Keratinocyte (primary cell): ENCODE measurements around the gene SCNN1A. TPM values are rescaled to one million over a fixed set of nuclear protein-coding genes. Genes with fewer than 3 reads are reported as not detected.

Experiments used
- DNase-seq: peaks from one replicate; pipeline ENCODE4 v3.0.0-alpha.2; 2011; ENCODE audit warnings: low read depth, missing footprints, low spot score
- FAIRE-seq: peaks from 2 replicates; lab custom pipeline; 2011; peaks lifted over from hg19 to GRCh38; lab: Jason Lieb, UNC
- H2AFZ ChIP-seq: 2 replicates; pipeline ENCODE4 v1.6.0; 2012; ENCODE audit warnings: low read length, control low read depth, inconsistent platforms; ENCODE audit not compliant: control insufficient read depth
- H3K27ac ChIP-seq: 2 replicates; pipeline ENCODE4 v1.5.1; 2011; ENCODE audit warnings: low read length; ENCODE audit not compliant: control insufficient read depth, insufficient read depth
- H3K27me3 ChIP-seq: 3 replicates; pipeline ENCODE4 v1.6.0; 2011; ENCODE audit warnings: low read length; ENCODE audit not compliant: control insufficient read depth, insufficient read depth; ENCODE audit errors: extremely low read depth
- H3K36me3 ChIP-seq, 2 experiments: 2 replicates in 1 of 2; 3 replicates in 1 of 2; pipeline ENCODE4 v1.5.1; 2011; ENCODE audit warnings: low read length in 2 of 2, mild to moderate bottlenecking in 1 of 2; ENCODE audit not compliant: control insufficient read depth in 2 of 2, insufficient read depth in 2 of 2; ENCODE audit errors: extremely low read depth in 1 of 2
- H3K4me1 ChIP-seq: 3 replicates; pipeline ENCODE4 v1.5.1; 2011; ENCODE audit warnings: low read length; ENCODE audit not compliant: control insufficient read depth, insufficient read depth; ENCODE audit errors: extremely low read depth
- H3K4me2 ChIP-seq: 3 replicates; pipeline ENCODE4 v1.6.0; 2011; ENCODE audit warnings: low read depth, low read length; ENCODE audit not compliant: control insufficient read depth, insufficient read depth; ENCODE audit errors: extremely low read depth
- H3K4me3 ChIP-seq, 3 experiments: fragments of 200-600 bp in 1 of 3; sonication (generic) in 1 of 3; 2 replicates in 2 of 3; 3 replicates in 1 of 3; pipeline ENCODE4 v1.5.1; 2011 to 2016; ENCODE audit warnings: low read length in 3 of 3, mild to moderate bottlenecking in 3 of 3, control low read depth in 2 of 3, inconsistent platforms in 1 of 3, low read depth in 1 of 3, mixed read lengths in 1 of 3, mixed run types in 1 of 3, moderate library complexity in 1 of 3; ENCODE audit not compliant: control insufficient read depth in 2 of 3, insufficient read depth in 2 of 3; ENCODE audit errors: extremely low read depth in 1 of 3
- H3K79me2 ChIP-seq: 2 replicates; pipeline ENCODE4 v1.6.0; 2012; ENCODE audit warnings: low read length; ENCODE audit not compliant: control insufficient read depth, insufficient read depth
- H3K9ac ChIP-seq: 3 replicates; pipeline ENCODE4 v1.6.0; 2011; ENCODE audit warnings: low read length; ENCODE audit not compliant: control insufficient read depth, insufficient read depth; ENCODE audit errors: extremely low read depth
- H3K9me1 ChIP-seq: 3 replicates; pipeline ENCODE4 v1.6.0; 2011; ENCODE audit warnings: low read length; ENCODE audit not compliant: control insufficient read depth, insufficient read depth; ENCODE audit errors: extremely low read depth
- H3K9me3 ChIP-seq: 2 replicates; pipeline ENCODE4 v1.5.1; 2012; ENCODE audit warnings: low read depth, low read length; ENCODE audit not compliant: control insufficient read depth
- H4K20me1 ChIP-seq: 3 replicates; pipeline ENCODE4 v1.6.0; 2011; ENCODE audit warnings: low read length; ENCODE audit not compliant: control insufficient read depth, insufficient read depth; ENCODE audit errors: extremely low read depth
- EZH2 ChIP-seq: IDR thresholded peaks from one replicate; pipeline ENCODE4 v1.6.1; 2012; ENCODE audit warnings: inconsistent platforms, mild to moderate bottlenecking, low read length, moderate library complexity
- dilution Hi-C: fragments of 300-500 bp; cut with MboI; formaldehyde crosslinking; loops from one replicate; pipeline ENCODE4 v1.7.0; 2020; ENCODE audit warnings: low sequenced_read_pairs; ENCODE audit not compliant: extremely low pct_ligation_motif_present
- polyA plus RNA-seq, 5 experiments: library from polyadenylated mRNA; depleted of rRNA in 3 of 5; stranded (reverse) in 3 of 5; stranded (forward) in 1 of 5; unstranded in 1 of 5; fragments of >200 nt; gene quantifications; 1 replicate in 1 of 5; 2 replicates in 3 of 5; 3 replicates in 1 of 5; pipeline versions ENCODE4 v1.2.1 to v1.2.3, GENCODE V29; 2011 to 2012; ENCODE audit warnings: missing spikeins in 2 of 5, low read depth in 1 of 5, low replicate concordance in 1 of 5
- small RNA-seq, 3 experiments: library from RNA; depleted of rRNA; stranded (forward); fragments of <200 nt; gene quantifications; one replicate each; pipeline ENCODE3, GENCODE V24; 2012; ENCODE audit warnings: low read depth in 3 of 3, low replicate concordance in 1 of 3; ENCODE audit not compliant: insufficient read length in 3 of 3
- TF ChIP-seq, protein P1 (sequence below), 3 experiments: IDR thresholded peaks in 1 of 3; conservative IDR thresholded peaks in 1 of 3; optimal IDR thresholded peaks in 1 of 3; 2 replicates in 2 of 3; 3 replicates in 1 of 3; pipeline versions ENCODE3 to v1.5.1; 2011; ENCODE audit warnings: low read length in 3 of 3, mild to moderate bottlenecking in 3 of 3, moderate library complexity in 2 of 3, control low read depth in 1 of 3, inconsistent platforms in 1 of 3; ENCODE audit not compliant: insufficient read depth in 2 of 3; ENCODE audit errors: extremely low read depth in 1 of 3

SCNN1A gene
- polyA plus RNA-seq, 1 donor (not counting 4 experiments of a cell fraction or from before 2014, with no cell fraction given), result 11.1 TPM

DNA sequence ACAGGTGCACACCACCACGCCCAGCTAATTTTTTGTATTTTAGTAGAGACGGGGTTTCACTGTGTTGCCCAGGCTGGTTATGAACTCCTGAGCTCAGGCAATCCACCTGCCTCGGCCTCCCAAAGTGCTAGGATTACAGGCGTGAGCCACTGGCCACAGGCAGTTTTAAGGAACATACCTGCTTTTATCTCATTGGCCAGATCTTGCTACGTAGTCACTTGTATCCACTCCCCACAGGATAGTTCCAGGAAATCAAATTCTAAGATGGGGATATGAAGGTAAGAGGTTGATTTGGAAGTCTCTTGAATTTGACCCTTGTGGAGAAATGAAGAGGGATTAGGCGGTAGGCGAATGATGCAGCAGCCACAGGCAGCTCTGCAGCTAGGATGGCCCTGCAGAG is 73.6 kb downstream of the SCNN1A start:
- Histone ChIP-seq H3K27ac (no peak overlapping the region), H3K9ac (no peak overlapping the region), H2AFZ (no peak overlapping the region), H3K27me3 (no peaks in the 10 kb centered on the region), H3K36me3 (no peaks in the 10 kb centered on the region), H3K79me2 (no peaks in the 10 kb centered on the region), H3K4me1 (peaks cover 5% of the 10 kb centered on the region), H3K9me3 (no peaks in the 10 kb centered on the region), H3K4me3 (no peak overlapping the region), H3K4me2 (no peak overlapping the region), H3K9me1 (no peaks in the 10 kb centered on the region), H4K20me1 (no peaks in the 10 kb centered on the region)
- TF ChIP-seq, protein P1, sequence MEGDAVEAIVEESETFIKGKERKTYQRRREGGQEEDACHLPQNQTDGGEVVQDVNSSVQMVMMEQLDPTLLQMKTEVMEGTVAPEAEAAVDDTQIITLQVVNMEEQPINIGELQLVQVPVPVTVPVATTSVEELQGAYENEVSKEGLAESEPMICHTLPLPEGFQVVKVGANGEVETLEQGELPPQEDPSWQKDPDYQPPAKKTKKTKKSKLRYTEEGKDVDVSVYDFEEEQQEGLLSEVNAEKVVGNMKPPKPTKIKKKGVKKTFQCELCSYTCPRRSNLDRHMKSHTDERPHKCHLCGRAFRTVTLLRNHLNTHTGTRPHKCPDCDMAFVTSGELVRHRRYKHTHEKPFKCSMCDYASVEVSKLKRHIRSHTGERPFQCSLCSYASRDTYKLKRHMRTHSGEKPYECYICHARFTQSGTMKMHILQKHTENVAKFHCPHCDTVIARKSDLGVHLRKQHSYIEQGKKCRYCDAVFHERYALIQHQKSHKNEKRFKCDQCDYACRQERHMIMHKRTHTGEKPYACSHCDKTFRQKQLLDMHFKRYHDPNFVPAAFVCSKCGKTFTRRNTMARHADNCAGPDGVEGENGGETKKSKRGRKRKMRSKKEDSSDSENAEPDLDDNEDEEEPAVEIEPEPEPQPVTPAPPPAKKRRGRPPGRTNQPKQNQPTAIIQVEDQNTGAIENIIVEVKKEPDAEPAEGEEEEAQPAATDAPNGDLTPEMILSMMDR (optimal IDR thresholded peaks at IDR 0.05 in 1 of 3, IDR thresholded peaks at IDR 0.05 in 1 of 3, conservative IDR thresholded peaks at IDR 0.05 in 1 of 3; ENCODE audit: extremely low read depth in 1 of 3, insufficient read depth in 2 of 3, low read length in 3 of 3), result no peak
- TF ChIP-seq EZH2, result no peak
- no peak for DNase-seq
- dilution Hi-C loops, result no loop called here
- FAIRE-seq, result no peak

GRCh38 chr12:6297170-6297569 is 78.2 kb downstream of the SCNN1A start:
- Histone ChIP-seq H3K9me3 (no peaks in the 10 kb centered on the region), H3K4me1 (peaks cover 28% of the 10 kb centered on the region), H3K9ac (no peak overlapping the region), H3K9me1 (no peaks in the 10 kb centered on the region), H3K27me3 (no peaks in the 10 kb centered on the region), H3K79me2 (no peaks in the 10 kb centered on the region), H3K4me3 (no peak overlapping the region), H3K36me3 (no peaks in the 10 kb centered on the region), H3K27ac (no peak overlapping the region), H3K4me2 (no peak overlapping the region), H4K20me1 (no peaks in the 10 kb centered on the region), H2AFZ (no peak overlapping the region)
- no peak for FAIRE-seq
- TF ChIP-seq EZH2, result no peak
- TF ChIP-seq, protein P1 (optimal IDR thresholded peaks at IDR 0.05 in 1 of 3, IDR thresholded peaks at IDR 0.05 in 1 of 3, conservative IDR thresholded peaks at IDR 0.05 in 1 of 3; ENCODE audit: extremely low read depth in 1 of 3, insufficient read depth in 2 of 3, low read length in 3 of 3), result no peak
- no peak for DNase-seq
- dilution Hi-C loops, result no loop called here

Small RNA genes within 50 kb of the gene (small RNA-seq; reads per million reads assigned to genes)
- 0 reads per million in 3 experiments for gene RN7SL391P

Other genes with a start within 250 kb of the SCNN1A start
- gene CD9, start 175.2 kb downstream of the SCNN1A start, polyA plus RNA-seq, result 922 to 1,166 TPM (median 1,084 TPM) in 3 replicates
- 0.74 to 1.9 TPM (median 0.81 TPM) in 3 replicates for gene PLEKHG6, start 64.9 kb downstream of the SCNN1A start, polyA plus RNA-seq
- gene TNFRSF1A, start 33.5 kb downstream of the SCNN1A start, polyA plus RNA-seq, result 54.0 to 157 TPM (median 101 TPM) in 3 replicates
- gene LTBR, start 8.6 kb upstream of the SCNN1A start, polyA plus RNA-seq, result 39.5 to 101 TPM (median 42.7 TPM) in 3 replicates
- not detected in 3 replicates for gene CD27, start 69.4 kb upstream of the SCNN1A start, polyA plus RNA-seq
- gene TAPBPL, start 76.5 kb upstream of the SCNN1A start, polyA plus RNA-seq, result 4.2 to 6.0 TPM (median 4.8 TPM) in 3 replicates
- gene VAMP1, start 95.1 kb upstream of the SCNN1A start, polyA plus RNA-seq, result 5.3 to 7.8 TPM (median 6.7 TPM) in 3 replicates
- 76.5 to 184 TPM (median 130 TPM) in 3 replicates for gene MRPL51, start 117.7 kb upstream of the SCNN1A start, polyA plus RNA-seq
- 12.3 to 34.6 TPM (median 33.7 TPM) in 3 replicates for gene NCAPD2, start 118.5 kb upstream of the SCNN1A start, polyA plus RNA-seq
- gene GAPDH, start 159.0 kb upstream of the SCNN1A start, polyA plus RNA-seq, result 8,390 to 11,361 TPM (median 8,495 TPM) in 3 replicates
- 0.67 to 1.0 TPM (median 0.75 TPM) in 3 replicates for gene IFFO1, start 180.5 kb upstream of the SCNN1A start, polyA plus RNA-seq
- gene NOP2, start 192.7 kb upstream of the SCNN1A start, polyA plus RNA-seq, result 85.9 to 108 TPM (median 94.4 TPM) in 3 replicates
- gene CHD4, start 231.8 kb upstream of the SCNN1A start, polyA plus RNA-seq, result 79.7 to 93.1 TPM (median 81.2 TPM) in 3 replicates